Esophagus squamous epithelium (tissue), 4 donors: ENCODE results near the gene CT47A1.

ENCODE experiments used
- POLR2A ChIP-seq, 4 donors: fragments of 450-650 bp; IDR thresholded peaks; one replicate each; pipeline ENCODE4 v1.6.1; 2017; ENCODE audit warnings: antibody characterized with exemption in 4 of 4, mild to moderate bottlenecking in 4 of 4, moderate library complexity in 3 of 4
- TF ChIP-seq, protein P1 (sequence below), 6 experiments: fragments of 450-650 bp in 4 of 6; fragments of 200-600 bp in 2 of 6; sonication (generic) in 2 of 6; IDR thresholded peaks; one replicate each; pipeline ENCODE4 v1.5.1; 2016 to 2019; ENCODE audit warnings: antibody characterized with exemption in 6 of 6, mild to moderate bottlenecking in 4 of 6, moderate library complexity in 4 of 6

DNA sequence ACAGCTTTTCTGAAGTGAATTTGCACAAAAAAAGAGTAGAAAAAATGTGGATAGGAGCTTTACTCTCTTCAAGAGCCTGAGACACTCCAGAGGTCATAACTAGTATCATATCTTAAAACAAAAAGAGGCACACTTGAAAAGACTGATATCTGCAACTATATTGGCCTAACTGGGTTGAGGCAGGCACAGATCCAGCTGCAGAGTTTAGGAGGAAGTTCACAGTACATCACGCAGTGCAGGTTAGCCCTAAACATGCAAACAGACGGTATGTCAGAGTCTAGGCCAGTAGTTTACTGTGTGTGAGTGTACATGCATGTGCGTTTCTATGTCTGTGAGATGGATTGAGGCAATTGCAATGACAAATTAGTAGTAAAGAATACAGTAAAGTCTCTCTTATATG lies 24.2 kb upstream of the CT47A1 start:
- no peak for TF ChIP-seq POLR2A (IDR thresholded peaks at IDR 0.05)
- TF ChIP-seq, protein P1, sequence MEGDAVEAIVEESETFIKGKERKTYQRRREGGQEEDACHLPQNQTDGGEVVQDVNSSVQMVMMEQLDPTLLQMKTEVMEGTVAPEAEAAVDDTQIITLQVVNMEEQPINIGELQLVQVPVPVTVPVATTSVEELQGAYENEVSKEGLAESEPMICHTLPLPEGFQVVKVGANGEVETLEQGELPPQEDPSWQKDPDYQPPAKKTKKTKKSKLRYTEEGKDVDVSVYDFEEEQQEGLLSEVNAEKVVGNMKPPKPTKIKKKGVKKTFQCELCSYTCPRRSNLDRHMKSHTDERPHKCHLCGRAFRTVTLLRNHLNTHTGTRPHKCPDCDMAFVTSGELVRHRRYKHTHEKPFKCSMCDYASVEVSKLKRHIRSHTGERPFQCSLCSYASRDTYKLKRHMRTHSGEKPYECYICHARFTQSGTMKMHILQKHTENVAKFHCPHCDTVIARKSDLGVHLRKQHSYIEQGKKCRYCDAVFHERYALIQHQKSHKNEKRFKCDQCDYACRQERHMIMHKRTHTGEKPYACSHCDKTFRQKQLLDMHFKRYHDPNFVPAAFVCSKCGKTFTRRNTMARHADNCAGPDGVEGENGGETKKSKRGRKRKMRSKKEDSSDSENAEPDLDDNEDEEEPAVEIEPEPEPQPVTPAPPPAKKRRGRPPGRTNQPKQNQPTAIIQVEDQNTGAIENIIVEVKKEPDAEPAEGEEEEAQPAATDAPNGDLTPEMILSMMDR (IDR thresholded peaks at IDR 0.05), result no peak
